SH-SY5Y (cell line): ENCODE results near the gene GPR34.

Experiments used
- GATA2 ChIP-seq: IDR thresholded peaks from 2 replicates; pipeline ENCODE4 v1.6.1; 2011; ENCODE audit warnings: mild to moderate bottlenecking, low read depth, low read length
- GATA3 ChIP-seq: IDR thresholded peaks from 2 replicates; pipeline ENCODE4 v1.6.1; 2011; ENCODE audit warnings: low read depth, mild to moderate bottlenecking, low read length, moderate library complexity

DNA sequence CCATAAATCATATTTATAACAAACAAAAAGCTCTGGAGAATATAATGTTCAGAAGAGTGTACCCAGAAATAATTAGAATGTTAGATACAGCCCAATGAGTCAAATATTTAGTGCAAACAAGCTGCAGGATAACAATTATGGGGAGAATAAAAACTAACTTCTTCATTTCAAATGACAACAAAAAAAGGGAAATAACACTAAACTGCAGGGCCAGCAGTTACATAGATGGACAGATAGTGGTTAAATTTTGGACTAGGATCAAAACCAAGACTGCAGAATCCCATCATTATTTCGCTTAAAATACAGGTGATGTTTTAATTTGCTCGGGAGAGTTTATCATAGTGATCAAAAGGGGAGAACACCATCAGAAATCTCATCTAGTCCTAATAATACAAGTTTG lies 617 bp upstream of the GPR34 start:
- no peak for TF ChIP-seq GATA3
- TF ChIP-seq GATA2, result no peak
